Body of pancreas (tissue), 4 donors: ENCODE results near the gene CD40LG. TPM values are rescaled to one million over a fixed set of nuclear protein-coding genes. Genes with fewer than 3 reads are reported as not detected.

ENCODE experiments used
- ATAC-seq: fragments of 150-250 bp; one replicate; pipeline ENCODE4 v1.9.1; 2016
- DNase-seq, 4 donors: peaks; one replicate each; pipeline ENCODE4 v3.0.0-alpha.2; 2019
- H3K27ac ChIP-seq, 4 donors: fragments of 200-600 bp; sonication (generic); 1 replicate in 3 of 4; 2 replicates in 1 of 4; pipeline versions ENCODE4 v1.5.1 to v1.6.1; 2016 to 2019; ENCODE audit warnings: mild to moderate bottlenecking in 1 of 4, mixed read lengths in 1 of 4, moderate library complexity in 1 of 4
- H3K27me3 ChIP-seq, 2 donors: fragments of 200-600 bp; sonication (generic); one replicate each; pipeline ENCODE4 v1.6.0; 2016; ENCODE audit warnings: mild to moderate bottlenecking in 1 of 2
- H3K36me3 ChIP-seq, 2 donors: fragments of 200-600 bp; sonication (generic); replicated peaks in 1 of 2; 2 replicates each; pipeline ENCODE4 v1.5.1; 2016; ENCODE audit warnings: low read depth in 2 of 2; ENCODE audit not compliant: insufficient read depth in 1 of 2
- H3K4me1 ChIP-seq: fragments of 200-600 bp; sonication (generic); one replicate; pipeline ENCODE4 v1.6.0; 2016
- H3K4me3 ChIP-seq, 2 donors: fragments of 200-600 bp; sonication (generic); 1 replicate in 1 of 2; 2 replicates in 1 of 2; pipeline ENCODE4 v1.5.1; 2016 to 2019
- H3K9me3 ChIP-seq, 3 donors: fragments of 200-600 bp; sonication (generic); 1 replicate in 2 of 3; 2 replicates in 1 of 3; pipeline ENCODE4 v1.5.1; 2016
- POLR2A ChIP-seq, 3 donors: fragments of 450-650 bp; IDR thresholded peaks; one replicate each; pipeline ENCODE4 v1.6.1; 2016; ENCODE audit warnings: antibody characterized with exemption in 3 of 3, mild to moderate bottlenecking in 2 of 3
- WGBS, 2 donors: methylation state at CpG; one replicate each; pipeline ENCODE4 v1.1.5; 2017; 5-methylcytosine and 5-hydroxymethylcytosine counted together
- intact Hi-C: fragments of 100-400 bp; cut with DNase I; formaldehyde crosslinking; loops from one replicate; pipeline ENCODE4 v1.15.1; 2023
- total RNA-seq, 2 donors: library from RNA; depleted of rRNA; stranded (reverse); fragments of >200 nt; gene quantifications; one replicate each; pipeline ENCODE4 v1.1.0, GENCODE V29; 2016
- TF ChIP-seq, protein P1 (sequence below), 7 experiments: fragments of 450-650 bp in 4 of 7; fragments of 200-600 bp in 3 of 7; sonication (generic) in 3 of 7; IDR thresholded peaks; one replicate each; pipeline ENCODE4 v1.5.1; 2016 to 2019; ENCODE audit warnings: antibody characterized with exemption in 7 of 7

CD40LG gene
- total RNA-seq, 2 donors from 2014 or later, result not detected

DNA sequence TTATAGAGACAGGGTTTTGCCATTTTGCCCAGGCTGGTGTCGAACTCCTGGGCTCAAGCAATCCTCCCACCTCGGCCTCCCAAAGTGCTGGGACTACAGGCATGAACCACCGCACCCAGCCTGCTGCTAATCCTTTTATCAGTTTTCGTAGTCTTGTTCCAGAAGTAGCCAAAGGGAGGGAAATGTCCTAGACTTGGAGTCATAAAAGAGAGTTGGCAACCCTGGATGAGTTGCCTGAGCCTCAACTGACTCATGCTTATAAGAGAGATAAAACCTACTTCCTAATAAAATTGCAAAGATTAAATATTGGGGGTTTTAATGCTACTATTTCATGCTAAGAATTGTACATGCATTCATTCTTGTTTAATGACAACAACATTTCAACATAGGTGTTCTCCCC, 44.3 kb downstream of the CD40LG start:
- H3K9me3 ChIP-seq, result no peaks in the 10 kb centered on the region
- H3K27me3 ChIP-seq, result no peaks in the 10 kb centered on the region
- TF ChIP-seq, protein P1, sequence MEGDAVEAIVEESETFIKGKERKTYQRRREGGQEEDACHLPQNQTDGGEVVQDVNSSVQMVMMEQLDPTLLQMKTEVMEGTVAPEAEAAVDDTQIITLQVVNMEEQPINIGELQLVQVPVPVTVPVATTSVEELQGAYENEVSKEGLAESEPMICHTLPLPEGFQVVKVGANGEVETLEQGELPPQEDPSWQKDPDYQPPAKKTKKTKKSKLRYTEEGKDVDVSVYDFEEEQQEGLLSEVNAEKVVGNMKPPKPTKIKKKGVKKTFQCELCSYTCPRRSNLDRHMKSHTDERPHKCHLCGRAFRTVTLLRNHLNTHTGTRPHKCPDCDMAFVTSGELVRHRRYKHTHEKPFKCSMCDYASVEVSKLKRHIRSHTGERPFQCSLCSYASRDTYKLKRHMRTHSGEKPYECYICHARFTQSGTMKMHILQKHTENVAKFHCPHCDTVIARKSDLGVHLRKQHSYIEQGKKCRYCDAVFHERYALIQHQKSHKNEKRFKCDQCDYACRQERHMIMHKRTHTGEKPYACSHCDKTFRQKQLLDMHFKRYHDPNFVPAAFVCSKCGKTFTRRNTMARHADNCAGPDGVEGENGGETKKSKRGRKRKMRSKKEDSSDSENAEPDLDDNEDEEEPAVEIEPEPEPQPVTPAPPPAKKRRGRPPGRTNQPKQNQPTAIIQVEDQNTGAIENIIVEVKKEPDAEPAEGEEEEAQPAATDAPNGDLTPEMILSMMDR (IDR thresholded peaks at IDR 0.05), result no peak
- TF ChIP-seq POLR2A (IDR thresholded peaks at IDR 0.05), result no peak
- H3K36me3 ChIP-seq, result no peaks in the 10 kb centered on the region
- no peak for DNase-seq
- H3K27ac ChIP-seq, result no peak overlapping the region
- WGBS, 2 donors, result 90 to 97% methylated on average over 4 of the region's 4 CpGs
- no peak overlapping the region for H3K4me3 ChIP-seq
- H3K4me1 ChIP-seq, result no peaks in the 10 kb centered on the region
- intact Hi-C loops, result no loop called here
- no peak for ATAC-seq

DNA sequence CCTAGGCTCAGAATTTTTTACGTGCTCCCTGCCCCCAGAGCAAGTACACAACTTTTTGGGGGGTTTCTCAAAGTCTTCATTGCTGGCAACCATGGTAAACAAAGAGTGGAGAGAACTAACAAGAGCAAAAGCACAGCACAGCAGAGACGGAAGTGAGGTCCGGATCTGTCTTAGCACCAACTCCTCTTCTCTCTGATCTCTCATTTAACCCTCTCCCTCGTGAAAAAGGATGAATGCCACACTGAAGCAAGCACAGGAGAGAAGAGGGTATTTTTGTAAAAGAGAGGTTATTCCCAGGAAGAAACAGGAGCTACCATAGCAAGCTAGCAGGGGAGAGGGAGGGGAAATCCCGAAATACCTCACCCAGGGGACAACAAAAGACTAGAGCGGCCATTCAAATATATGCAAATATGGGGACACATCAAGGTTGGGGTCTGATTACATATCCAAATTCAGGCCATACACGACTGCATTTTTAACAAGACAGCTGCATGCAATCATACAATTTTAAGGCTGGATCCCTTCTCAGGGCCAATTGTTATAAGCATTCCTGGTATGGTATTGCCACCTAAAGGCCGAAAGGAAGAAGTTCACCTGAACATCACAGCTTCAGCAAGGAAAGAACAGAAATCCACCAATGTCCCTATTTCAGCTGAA, 46.6 kb downstream of the CD40LG start:
- intact Hi-C loops, result no loop called here
- Histone ChIP-seq H3K9me3 (no peaks in the 10 kb centered on the region), H3K36me3 (no peaks in the 10 kb centered on the region), H3K4me1 (no peaks in the 10 kb centered on the region), H3K27ac (no peak overlapping the region), H3K27me3 (no peaks in the 10 kb centered on the region), H3K4me3 (no peak overlapping the region)
- TF ChIP-seq POLR2A (IDR thresholded peaks at IDR 0.05), result no peak
- TF ChIP-seq, protein P1 (IDR thresholded peaks at IDR 0.05), result peak; percentile 21 to 67 (median 49)
- DNase-seq, result no peak
- 48 to 50% methylated on average over 7 to 8 of the region's 8 CpGs for WGBS, 2 donors
- no peak for ATAC-seq

DNA sequence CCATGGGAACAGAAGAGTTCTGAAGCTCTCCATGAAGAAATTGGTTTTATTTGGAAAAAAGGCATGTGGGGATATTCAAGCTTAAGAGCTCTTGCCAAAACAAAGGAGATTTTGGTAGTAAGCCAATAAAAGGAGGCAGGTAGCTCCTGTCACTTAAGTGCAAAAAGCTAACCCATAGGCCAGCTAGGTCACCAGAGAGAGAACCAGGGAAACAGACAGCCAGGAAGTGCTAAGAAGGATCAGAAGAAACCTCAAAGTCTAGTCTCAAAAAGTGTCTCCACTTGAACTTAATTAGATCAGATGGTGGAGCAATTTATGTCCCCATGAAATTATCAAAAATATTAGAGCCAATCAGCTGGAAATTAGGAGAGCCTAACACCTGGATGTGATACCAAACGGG, 49.2 kb downstream of the CD40LG start:
- DNase-seq (no peak), ATAC-seq (no peak)
- intact Hi-C loops, result no loop called here
- Histone ChIP-seq H3K4me1 (no peaks in the 10 kb centered on the region), H3K27ac (no peak overlapping the region), H3K27me3 (no peaks in the 10 kb centered on the region), H3K9me3 (no peaks in the 10 kb centered on the region), H3K36me3 (no peaks in the 10 kb centered on the region), H3K4me3 (no peak overlapping the region)
- 50 to 80% methylated on average over 1 of the region's 1 CpG for WGBS, 2 donors
- TF ChIP-seq, protein P1 (IDR thresholded peaks at IDR 0.05), result no peak
- TF ChIP-seq POLR2A (IDR thresholded peaks at IDR 0.05), result no peak

- Histone ChIP-seq H3K36me3 (no peaks in the 10 kb centered on the region), H3K27ac (no peak overlapping the region), H3K4me1 (no peaks in the 10 kb centered on the region), H3K27me3 (no peaks in the 10 kb centered on the region), H3K9me3 (no peaks in the 10 kb centered on the region), H3K4me3 (no peak overlapping the region)
- ATAC-seq (no peak), DNase-seq (no peak)
- no peak for TF ChIP-seq POLR2A (IDR thresholded peaks at IDR 0.05)
- TF ChIP-seq, protein P1 (IDR thresholded peaks at IDR 0.05), result peak in 4 of 7 experiments; percentile 15 to 34 (median 25)
- intact Hi-C loops, result no loop called here
- WGBS, 2 donors, result 33% methylated on average over 1 of the region's 1 CpG
These were observed 60.4 kb downstream of the CD40LG start for GRCh38 chrX:136708348-136708747.

Other genes starting within 250 kb of the CD40LG start
- gene BRS3, start 160.2 kb upstream of the CD40LG start, total RNA-seq, result not detected
- 10 to 100 TPM; 27.8 to 44.2 TPM for gene HTATSF1, start 150.6 kb upstream of the CD40LG start, total RNA-seq
- 1 to 10 TPM in 1 of 2 donors, not detected in 1; 1.0 TPM for gene VGLL1, start 115.9 kb upstream of the CD40LG start, total RNA-seq
- 1 to 10 TPM; 5.7 to 8.2 TPM for gene ARHGEF6, start 132.8 kb downstream of the CD40LG start, total RNA-seq
- gene RBMX, start 232.6 kb downstream of the CD40LG start, total RNA-seq, result 100 to 1,000 TPM; 120 to 150 TPM